Parathyroid adenoma (tissue), 2 donors: ENCODE results near the gene HBE1.

Experiments used
- H2AFZ ChIP-seq: fragments of 300-600 bp; sonication (generic); one replicate; pipeline ENCODE4 v1.7.0; 2017; ENCODE audit warnings: antibody characterized with exemption, mild to moderate bottlenecking
- H3K27ac ChIP-seq: fragments of 300-600 bp; sonication (generic); one replicate; pipeline ENCODE4 v1.7.0; 2017
- H3K27me3 ChIP-seq: fragments of 300-600 bp; sonication (generic); one replicate; pipeline ENCODE4 v1.7.0; 2017; ENCODE audit warnings: low read length; ENCODE audit not compliant: control insufficient read depth, insufficient read depth
- H3K36me3 ChIP-seq: fragments of 300-600 bp; sonication (generic); one replicate; pipeline ENCODE4 v1.7.0; 2017; ENCODE audit warnings: low read length; ENCODE audit not compliant: control insufficient read depth, insufficient read depth
- H3K4me1 ChIP-seq: fragments of 300-600 bp; sonication (generic); one replicate; pipeline ENCODE4 v1.7.0; 2017; ENCODE audit warnings: control low read depth
- H3K4me2 ChIP-seq: fragments of 300-600 bp; sonication (generic); one replicate; pipeline ENCODE4 v1.7.0; 2017; ENCODE audit warnings: low read length
- H3K4me3 ChIP-seq: fragments of 300-600 bp; sonication (generic); one replicate; pipeline ENCODE4 v1.7.0; 2017; ENCODE audit warnings: low read depth, low read length
- H3K79me2 ChIP-seq: fragments of 300-600 bp; sonication (generic); one replicate; pipeline ENCODE4 v1.7.0; 2017; ENCODE audit warnings: control low read depth
- H3K9ac ChIP-seq: fragments of 300-600 bp; sonication (generic); one replicate; pipeline ENCODE4 v1.7.0; 2017; ENCODE audit warnings: mild to moderate bottlenecking
- H3K9me3 ChIP-seq: fragments of 300-600 bp; sonication (generic); one replicate; pipeline ENCODE4 v1.7.0; 2017; ENCODE audit warnings: low read length; ENCODE audit not compliant: control insufficient read depth
- CTCF ChIP-seq: fragments of 300-600 bp; sonication (generic); IDR thresholded peaks from one replicate; pipeline ENCODE4 v1.7.0; 2017; ENCODE audit warnings: antibody characterized with exemption, mild to moderate bottlenecking
- donor health status: primary hyperparathyroidism.

Gene HBE1

GRCh38 chr11:5240458-5240857 lies 29.3 kb downstream of the HBE1 start:
- Histone ChIP-seq H3K27me3 (no peaks in the 10 kb centered on the region), H3K36me3 (no peaks in the 10 kb centered on the region), H2AFZ (no peak overlapping the region), H3K9me3 (no peaks in the 10 kb centered on the region), H3K4me2 (no peak overlapping the region), H3K27ac (no peak overlapping the region), H3K9ac (no peak overlapping the region), H3K79me2 (no peaks in the 10 kb centered on the region), H3K4me3 (no peak overlapping the region), H3K4me1 (no peaks in the 10 kb centered on the region)
- no peak for TF ChIP-seq CTCF

- no peaks in the 10 kb centered on the region for H3K36me3 ChIP-seq
- H2AFZ ChIP-seq = no peak overlapping the region
- H3K4me2 ChIP-seq = no peak overlapping the region
- no peaks in the 10 kb centered on the region for H3K4me1 ChIP-seq
- no peak overlapping the region for H3K4me3 ChIP-seq
- TF ChIP-seq CTCF = no peak
- H3K27me3 ChIP-seq = no peaks in the 10 kb centered on the region
- H3K27ac ChIP-seq = no peak overlapping the region
- no peaks in the 10 kb centered on the region for H3K9me3 ChIP-seq
- H3K9ac ChIP-seq = no peak overlapping the region
- no peaks in the 10 kb centered on the region for H3K79me2 ChIP-seq
Measured at GRCh38 chr11:5240056-5240455, 29.7 kb downstream of the HBE1 start.

DNA sequence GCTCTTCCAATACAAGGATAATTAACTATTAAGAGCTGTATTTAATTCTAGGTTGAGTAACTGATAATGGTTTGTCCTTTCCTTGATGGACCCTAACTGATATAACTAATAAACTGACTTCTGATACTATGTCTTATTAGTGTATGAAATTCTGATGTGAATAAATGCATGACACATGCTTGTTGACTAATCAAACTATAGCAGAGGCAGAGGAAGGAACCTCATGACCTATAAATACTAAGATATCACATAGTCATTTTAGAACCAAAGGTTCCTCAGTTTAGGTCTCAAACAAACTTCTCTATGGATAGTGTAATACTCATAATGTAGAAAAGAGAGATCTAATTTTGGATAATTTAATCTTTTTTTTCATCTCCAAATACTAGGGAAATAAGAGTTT lies 30.7 kb downstream of the HBE1 start:
- Histone ChIP-seq H3K27ac (no peak overlapping the region), H3K9me3 (no peaks in the 10 kb centered on the region)

GRCh38 chr11:5238486-5238885 lies 31.3 kb downstream of the HBE1 start:
- Histone ChIP-seq H3K4me1 (no peaks in the 10 kb centered on the region), H3K27ac (no peak overlapping the region), H3K36me3 (no peaks in the 10 kb centered on the region), H3K79me2 (no peaks in the 10 kb centered on the region), H3K4me2 (no peak overlapping the region), H2AFZ (no peak overlapping the region), H3K9ac (no peak overlapping the region), H3K27me3 (no peaks in the 10 kb centered on the region), H3K4me3 (no peak overlapping the region), H3K9me3 (no peaks in the 10 kb centered on the region)
- TF ChIP-seq CTCF = no peak

More for the DNA sequence above, 30.7 kb downstream of the HBE1 start:
- no peaks in the 10 kb centered on the region for H3K4me1 ChIP-seq
- no peaks in the 10 kb centered on the region for H3K79me2 ChIP-seq
- H3K9ac ChIP-seq = no peak overlapping the region
- H3K36me3 ChIP-seq = no peaks in the 10 kb centered on the region
- no peak for TF ChIP-seq CTCF
- no peak overlapping the region for H3K4me3 ChIP-seq
- H3K4me2 ChIP-seq = no peak overlapping the region
- H3K27me3 ChIP-seq = no peaks in the 10 kb centered on the region
- H2AFZ ChIP-seq = no peak overlapping the region

DNA sequence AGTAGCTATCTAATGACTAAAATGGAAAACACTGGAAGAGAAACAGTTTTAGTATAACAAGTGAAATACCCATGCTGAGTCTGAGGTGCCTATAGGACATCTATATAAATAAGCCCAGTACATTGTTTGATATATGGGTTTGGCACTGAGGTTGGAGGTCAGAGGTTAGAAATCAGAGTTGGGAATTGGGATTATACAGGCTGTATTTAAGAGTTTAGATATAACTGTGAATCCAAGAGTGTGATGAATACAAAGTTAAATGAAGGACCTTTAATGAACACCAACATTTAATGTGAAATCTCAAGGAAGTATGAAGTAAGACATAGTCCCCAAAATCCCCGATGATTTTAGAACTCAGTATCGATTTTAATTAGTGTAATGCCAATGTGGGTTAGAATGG lies 32.3 kb downstream of the HBE1 start:
- H3K4me1 ChIP-seq = no peaks in the 10 kb centered on the region
- H2AFZ ChIP-seq = no peak overlapping the region
- H3K36me3 ChIP-seq = no peaks in the 10 kb centered on the region
- no peak overlapping the region for H3K27ac ChIP-seq
- no peak for TF ChIP-seq CTCF
- no peak overlapping the region for H3K4me3 ChIP-seq
- no peaks in the 10 kb centered on the region for H3K27me3 ChIP-seq
- H3K4me2 ChIP-seq = no peak overlapping the region
- no peaks in the 10 kb centered on the region for H3K9me3 ChIP-seq
- no peaks in the 10 kb centered on the region for H3K79me2 ChIP-seq
- no peak overlapping the region for H3K9ac ChIP-seq
